Ramos (cell line): ENCODE data around the gene LRRC4B.

ENCODE experiments used
- in situ Hi-C: fragments of 300-500 bp; cut with MboI; formaldehyde crosslinking; loops from one replicate; pipeline ENCODE4 v1.14.3; 2022; ENCODE audit warnings: low sequenced_read_pairs; ENCODE audit not compliant: unreplicated experiment

The LRRC4B gene

GRCh38 chr19:50573741-50574461 is 5.7 kb upstream of the LRRC4B start:
- in situ Hi-C loops = no loop called here

GRCh38 chr19:50570997-50571396 is 2.8 kb upstream of the LRRC4B start:
- in situ Hi-C loops = no loop called here

- in situ Hi-C loops = no loop called here
Measured at GRCh38 chr19:50569938-50570540, 1.8 kb upstream of the LRRC4B start.

GRCh38 chr19:50568728-50569698 is 778 bp upstream of the LRRC4B start:
- in situ Hi-C loops = no loop called here

- in situ Hi-C loops = no loop called here
Measured at GRCh38 chr19:50567052-50567841, 988 bp downstream of the LRRC4B start.

GRCh38 chr19:50565984-50566903 is 2.0 kb downstream of the LRRC4B start:
- in situ Hi-C loops = no loop called here

- in situ Hi-C loops = no loop called here
Measured at GRCh38 chr19:50564229-50565105, 3.8 kb downstream of the LRRC4B start.

- in situ Hi-C loops = no loop called here
Measured at GRCh38 chr19:50563597-50563996, 4.6 kb downstream of the LRRC4B start.

GRCh38 chr19:50562996-50563395 is 5.2 kb downstream of the LRRC4B start:
- in situ Hi-C loops = no loop called here

- in situ Hi-C loops = no loop called here
Measured at GRCh38 chr19:50562329-50562728, 5.9 kb downstream of the LRRC4B start.

- in situ Hi-C loops = no loop called here
Measured at GRCh38 chr19:50559636-50560035, 8.6 kb downstream of the LRRC4B start.

- in situ Hi-C loops = no loop called here
Measured at GRCh38 chr19:50558449-50558848, 9.8 kb downstream of the LRRC4B start.

GRCh38 chr19:50558039-50558438 is 10.2 kb downstream of the LRRC4B start:
- in situ Hi-C loops = no loop called here

- in situ Hi-C loops = no loop called here
Measured at GRCh38 chr19:50557009-50557613, 11.1 kb downstream of the LRRC4B start.

- in situ Hi-C loops = no loop called here
Measured at GRCh38 chr19:50556282-50557008, 11.8 kb downstream of the LRRC4B start.

- in situ Hi-C loops = no loop called here
Measured at GRCh38 chr19:50555450-50556281, 12.6 kb downstream of the LRRC4B start.
